ENCODE measurements around the gene FSTL3.

FSTL3 gene

GRCh38 chr19:709965-710571 is 33.9 kb downstream of the FSTL3 start:
- no peak overlapping the region for H3K27ac ChIP-seq (ENCODE audit: low read length)
- H3K4me3 ChIP-seq (ENCODE audit: low read depth in 1 of 2, low read length in 2 of 2) = peak overlapping the region in 1 of 2 donors; percentile 74
- H3K9me3 ChIP-seq (ENCODE audit: control insufficient read depth in 1 of 2, low read length in 2 of 2) = peaks cover 0 to 3% of the 10 kb centered on the region in 2 donors
- H3K36me3 ChIP-seq (ENCODE audit: control insufficient read depth in 1 of 2, insufficient read depth in 2 of 2, low read length in 2 of 2) = no peaks in the 10 kb centered on the region
- no peaks in the 10 kb centered on the region for H3K27me3 ChIP-seq (ENCODE audit: low read depth, low read length)
- peaks cover 0 to 17% of the 10 kb centered on the region in 2 donors for H3K4me1 ChIP-seq (ENCODE audit: control insufficient read depth in 1 of 2, insufficient read depth in 2 of 2, low read length in 2 of 2)

DNA sequence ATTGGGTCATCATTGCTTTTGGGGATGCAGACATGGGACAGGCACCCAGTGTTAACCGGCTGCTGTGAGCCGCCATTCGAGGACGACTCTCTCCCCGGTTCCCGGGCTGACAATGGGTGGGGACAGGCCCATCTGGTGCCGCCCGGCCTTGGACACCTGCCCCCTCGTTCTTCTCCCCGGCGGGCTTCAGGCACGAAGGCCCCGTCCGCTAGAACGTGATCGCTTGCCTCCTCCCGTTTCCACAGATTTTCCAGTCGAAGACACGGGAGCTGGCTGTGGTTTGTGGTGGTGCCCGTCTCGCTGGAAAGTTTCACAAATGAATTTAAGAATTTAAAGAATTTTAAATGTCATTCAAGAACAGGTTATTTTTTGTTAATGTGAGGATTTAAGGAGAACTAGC is 34.6 kb downstream of the FSTL3 start:
- H3K27me3 ChIP-seq (ENCODE audit: low read depth, low read length) = no peaks in the 10 kb centered on the region
- H3K27ac ChIP-seq (ENCODE audit: low read length) = no peak overlapping the region
- peaks cover 0 to 17% of the 10 kb centered on the region in 2 donors for H3K4me1 ChIP-seq (ENCODE audit: control insufficient read depth in 1 of 2, insufficient read depth in 2 of 2, low read length in 2 of 2)
- H3K4me3 ChIP-seq (ENCODE audit: low read depth in 1 of 2, low read length in 2 of 2) = no peak overlapping the region
- peaks cover 3 to 5% of the 10 kb centered on the region in 2 donors for H3K36me3 ChIP-seq (ENCODE audit: control insufficient read depth in 1 of 2, insufficient read depth in 2 of 2, low read length in 2 of 2)
- H3K9me3 ChIP-seq (ENCODE audit: control insufficient read depth in 1 of 2, low read length in 2 of 2) = peaks cover 5 to 8% of the 10 kb centered on the region in 2 donors

- no peak overlapping the region for H3K27ac ChIP-seq (ENCODE audit: low read length)
- H3K27me3 ChIP-seq (ENCODE audit: low read depth, low read length) = no peaks in the 10 kb centered on the region
- H3K4me1 ChIP-seq (ENCODE audit: control insufficient read depth in 1 of 2, insufficient read depth in 2 of 2, low read length in 2 of 2) = peaks cover 0 to 17% of the 10 kb centered on the region in 2 donors
- H3K4me3 ChIP-seq (ENCODE audit: low read depth in 1 of 2, low read length in 2 of 2) = no peak overlapping the region
- peaks cover 5 to 8% of the 10 kb centered on the region in 2 donors for H3K9me3 ChIP-seq (ENCODE audit: control insufficient read depth in 1 of 2, low read length in 2 of 2)
- H3K36me3 ChIP-seq (ENCODE audit: control insufficient read depth in 1 of 2, insufficient read depth in 2 of 2, low read length in 2 of 2) = peaks cover 3 to 5% of the 10 kb centered on the region in 2 donors
Measured at GRCh38 chr19:711254-711653, 35.1 kb downstream of the FSTL3 start.

GRCh38 chr19:715347-715746 is 39.2 kb downstream of the FSTL3 start:
- H3K36me3 ChIP-seq (ENCODE audit: control insufficient read depth in 1 of 2, insufficient read depth in 2 of 2, low read length in 2 of 2) = peaks cover 3 to 5% of the 10 kb centered on the region in 2 donors
- H3K4me3 ChIP-seq (ENCODE audit: low read depth in 1 of 2, low read length in 2 of 2) = no peak overlapping the region
- no peak overlapping the region for H3K27ac ChIP-seq (ENCODE audit: low read length)
- H3K4me1 ChIP-seq (ENCODE audit: control insufficient read depth in 1 of 2, insufficient read depth in 2 of 2, low read length in 2 of 2) = peaks cover 0 to 16% of the 10 kb centered on the region in 2 donors
- H3K9me3 ChIP-seq (ENCODE audit: control insufficient read depth in 1 of 2, low read length in 2 of 2) = peaks cover 5 to 6% of the 10 kb centered on the region in 2 donors
- H3K27me3 ChIP-seq (ENCODE audit: low read depth, low read length) = no peaks in the 10 kb centered on the region

- Histone ChIP-seq H3K4me1 (ENCODE audit: control insufficient read depth in 1 of 2, insufficient read depth in 2 of 2, low read length in 2 of 2) (peaks cover 0 to 25% of the 10 kb centered on the region in 2 donors), H3K4me3 (ENCODE audit: low read depth in 1 of 2, low read length in 2 of 2) (no peak overlapping the region), H3K9me3 (ENCODE audit: control insufficient read depth in 1 of 2, low read length in 2 of 2) (peaks cover 5 to 6% of the 10 kb centered on the region in 2 donors), H3K27me3 (ENCODE audit: low read depth, low read length) (no peaks in the 10 kb centered on the region), H3K27ac (ENCODE audit: low read length) (no peak overlapping the region), H3K36me3 (ENCODE audit: control insufficient read depth in 1 of 2, insufficient read depth in 2 of 2, low read length in 2 of 2) (peaks cover 3 to 5% of the 10 kb centered on the region in 2 donors)
Measured at GRCh38 chr19:718251-718951, 42.2 kb downstream of the FSTL3 start.

GRCh38 chr19:718991-719512 is 42.9 kb downstream of the FSTL3 start:
- Histone ChIP-seq H3K27me3 (ENCODE audit: low read depth, low read length) (no peaks in the 10 kb centered on the region), H3K9me3 (ENCODE audit: control insufficient read depth in 1 of 2, low read length in 2 of 2) (peaks cover 5 to 6% of the 10 kb centered on the region in 2 donors), H3K27ac (ENCODE audit: low read length) (no peak overlapping the region), H3K36me3 (ENCODE audit: control insufficient read depth in 1 of 2, insufficient read depth in 2 of 2, low read length in 2 of 2) (peaks cover 3 to 5% of the 10 kb centered on the region in 2 donors), H3K4me3 (ENCODE audit: low read depth in 1 of 2, low read length in 2 of 2) (peak overlapping the region in 1 of 2 donors; percentile 24), H3K4me1 (ENCODE audit: control insufficient read depth in 1 of 2, insufficient read depth in 2 of 2, low read length in 2 of 2) (peaks cover 0 to 25% of the 10 kb centered on the region in 2 donors)

GRCh38 chr19:719636-720344 is 43.6 kb downstream of the FSTL3 start:
- peaks cover 3 to 5% of the 10 kb centered on the region in 2 donors for H3K36me3 ChIP-seq (ENCODE audit: control insufficient read depth in 1 of 2, insufficient read depth in 2 of 2, low read length in 2 of 2)
- no peaks in the 10 kb centered on the region for H3K27me3 ChIP-seq (ENCODE audit: low read depth, low read length)
- H3K4me1 ChIP-seq (ENCODE audit: control insufficient read depth in 1 of 2, insufficient read depth in 2 of 2, low read length in 2 of 2) = peaks cover 0 to 25% of the 10 kb centered on the region in 2 donors
- peaks cover 5 to 6% of the 10 kb centered on the region in 2 donors for H3K9me3 ChIP-seq (ENCODE audit: control insufficient read depth in 1 of 2, low read length in 2 of 2)
- H3K27ac ChIP-seq (ENCODE audit: low read length) = no peak overlapping the region
- H3K4me3 ChIP-seq (ENCODE audit: low read depth in 1 of 2, low read length in 2 of 2) = peak overlapping the region in 1 of 2 donors; percentile 24

DNA sequence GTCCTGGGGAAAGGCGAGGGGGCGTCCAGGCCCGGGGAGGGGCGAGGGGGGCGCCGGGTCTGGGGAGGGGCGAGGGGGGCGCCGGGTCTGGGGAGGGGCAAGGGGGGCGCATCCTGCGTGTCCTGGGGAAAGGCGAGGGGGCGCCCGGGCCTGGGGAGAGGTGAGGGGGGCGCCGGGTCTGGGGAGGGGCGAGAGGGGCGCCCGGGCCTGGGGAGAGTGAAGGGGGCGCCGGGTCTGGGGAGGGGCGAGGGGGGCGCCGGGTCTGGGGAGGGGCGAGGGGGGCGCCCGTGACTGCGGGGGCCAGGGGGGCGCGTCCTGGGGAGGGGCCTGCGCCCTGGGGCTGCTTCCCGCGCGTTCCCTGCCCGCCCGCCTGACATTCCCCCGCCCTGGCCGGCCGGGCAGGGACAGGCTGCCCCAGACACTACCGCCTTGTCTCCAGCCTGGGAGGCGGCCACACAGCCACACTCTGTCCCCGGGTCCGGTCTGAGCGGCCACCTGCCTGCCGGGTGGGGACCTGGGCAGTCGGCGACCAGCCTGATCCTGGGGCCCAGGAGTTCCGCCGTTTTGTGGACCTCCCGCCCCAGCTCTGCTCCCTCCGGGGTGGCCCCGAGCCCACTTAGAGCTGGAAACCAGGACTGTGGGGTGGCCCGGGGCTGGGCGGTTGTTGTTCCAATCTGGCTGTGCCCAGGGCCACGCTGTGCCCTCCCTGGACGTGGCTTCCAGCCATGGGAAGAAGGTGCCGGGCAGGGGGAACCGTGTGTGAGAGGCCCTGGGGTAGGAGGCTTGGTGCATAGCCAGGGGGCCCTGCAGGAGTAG is 44.4 kb downstream of the FSTL3 start:
- no peak overlapping the region for H3K4me3 ChIP-seq (ENCODE audit: low read depth in 1 of 2, low read length in 2 of 2)
- H3K27me3 ChIP-seq (ENCODE audit: low read depth, low read length) = no peaks in the 10 kb centered on the region
- H3K4me1 ChIP-seq (ENCODE audit: control insufficient read depth in 1 of 2, insufficient read depth in 2 of 2, low read length in 2 of 2) = peaks cover 0 to 25% of the 10 kb centered on the region in 2 donors
- peaks cover 0 to 2% of the 10 kb centered on the region in 2 donors for H3K36me3 ChIP-seq (ENCODE audit: control insufficient read depth in 1 of 2, insufficient read depth in 2 of 2, low read length in 2 of 2)
- H3K27ac ChIP-seq (ENCODE audit: low read length) = no peak overlapping the region
- peaks cover under 1 to 1% of the 10 kb centered on the region in 2 donors for H3K9me3 ChIP-seq (ENCODE audit: control insufficient read depth in 1 of 2, low read length in 2 of 2)

- Histone ChIP-seq H3K27ac (ENCODE audit: low read length) (no peak overlapping the region), H3K27me3 (ENCODE audit: low read depth, low read length) (no peaks in the 10 kb centered on the region), H3K4me1 (ENCODE audit: control insufficient read depth in 1 of 2, insufficient read depth in 2 of 2, low read length in 2 of 2) (peaks cover 0 to 25% of the 10 kb centered on the region in 2 donors)
Measured at GRCh38 chr19:722553-723101, 46.4 kb downstream of the FSTL3 start.

DNA sequence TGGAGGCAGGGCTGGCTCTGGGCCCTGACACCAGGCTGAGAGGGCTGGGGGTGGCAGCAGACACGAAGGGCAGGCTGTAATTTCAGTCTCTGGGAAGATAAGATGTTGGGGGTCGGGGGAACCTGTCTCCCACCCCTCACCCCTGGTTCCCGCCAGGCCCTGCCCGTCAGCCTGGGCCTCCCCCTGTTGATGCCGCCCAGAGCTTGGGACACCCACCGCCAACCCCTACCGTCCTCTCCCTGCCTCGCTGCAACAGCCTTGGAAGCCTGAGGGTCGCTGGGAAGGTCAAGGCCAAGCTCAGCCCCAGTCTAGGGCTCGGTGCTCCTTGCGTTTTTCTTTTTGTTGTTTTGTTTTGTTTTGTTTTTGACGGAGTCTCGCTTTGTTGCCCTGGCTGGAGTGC is 47.1 kb downstream of the FSTL3 start:
- no peak overlapping the region for H3K4me3 ChIP-seq (ENCODE audit: low read depth in 1 of 2, low read length in 2 of 2)
- peaks cover 0 to 24% of the 10 kb centered on the region in 2 donors for H3K4me1 ChIP-seq (ENCODE audit: control insufficient read depth in 1 of 2, insufficient read depth in 2 of 2, low read length in 2 of 2)
- no peaks in the 10 kb centered on the region for H3K27me3 ChIP-seq (ENCODE audit: low read depth, low read length)
- H3K36me3 ChIP-seq (ENCODE audit: control insufficient read depth in 1 of 2, insufficient read depth in 2 of 2, low read length in 2 of 2) = peaks cover 0 to 7% of the 10 kb centered on the region in 2 donors
- no peak overlapping the region for H3K27ac ChIP-seq (ENCODE audit: low read length)
- no peaks in the 10 kb centered on the region for H3K9me3 ChIP-seq (ENCODE audit: control insufficient read depth in 1 of 2, low read length in 2 of 2)

More at GRCh38 chr19:722553-723101, 46.4 kb downstream of the FSTL3 start:
- H3K4me3 ChIP-seq (ENCODE audit: low read depth in 1 of 2, low read length in 2 of 2) = no peak overlapping the region
- H3K36me3 ChIP-seq (ENCODE audit: control insufficient read depth in 1 of 2, insufficient read depth in 2 of 2, low read length in 2 of 2) = peaks cover 0 to 2% of the 10 kb centered on the region in 2 donors
- H3K9me3 ChIP-seq (ENCODE audit: control insufficient read depth in 1 of 2, low read length in 2 of 2) = no peaks in the 10 kb centered on the region

Measured in muscle layer of duodenum (tissue), 2 donors.